GM19395 (cell line): ENCODE data around the gene ADAP2.

Experiments
- ATAC-seq: cut with Tn5 transposase; IDR thresholded peaks from one replicate; pipeline ENCODE4 v1.9.1; 2021; ENCODE audit warnings: mild to moderate bottlenecking, moderate library complexity; ENCODE audit not compliant: unreplicated experiment

The ADAP2 gene

DNA sequence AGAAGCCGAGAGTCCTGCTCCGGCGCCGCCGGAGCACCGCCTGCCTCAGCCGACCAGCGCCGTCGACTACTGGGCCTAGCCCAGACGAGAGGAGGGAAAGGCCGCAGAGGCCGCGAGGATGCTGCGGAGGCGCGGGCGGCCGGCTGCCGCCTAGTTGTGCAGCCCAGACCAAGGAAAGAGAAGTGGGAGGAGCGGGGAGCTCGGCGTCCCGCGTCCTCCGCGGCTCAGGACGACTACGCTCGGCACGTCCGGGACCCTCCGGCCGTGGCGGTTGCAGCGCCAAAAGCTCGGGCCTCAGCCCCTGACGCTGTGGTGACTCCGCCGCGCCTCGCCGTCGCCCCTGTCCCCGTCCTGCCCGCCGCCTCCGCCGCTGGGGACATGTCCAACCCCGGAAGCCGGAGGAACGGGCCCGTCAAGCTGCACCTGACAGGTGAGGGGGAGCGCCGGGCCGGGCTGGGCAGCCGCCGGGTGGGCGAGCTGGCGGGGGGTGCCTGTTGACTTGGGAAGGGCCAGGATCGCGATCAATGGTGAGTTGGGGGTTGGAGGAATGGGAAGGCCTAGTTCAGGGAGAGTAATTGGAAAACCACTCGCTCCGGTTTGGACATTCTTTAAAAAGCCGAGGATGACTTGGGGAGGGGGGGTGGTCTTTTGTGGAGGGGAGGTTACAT lies 86.8 kb downstream of the ADAP2 start:
- no peak for ATAC-seq
